ENCODE measurements around the gene UTP4.

The UTP4 gene

DNA sequence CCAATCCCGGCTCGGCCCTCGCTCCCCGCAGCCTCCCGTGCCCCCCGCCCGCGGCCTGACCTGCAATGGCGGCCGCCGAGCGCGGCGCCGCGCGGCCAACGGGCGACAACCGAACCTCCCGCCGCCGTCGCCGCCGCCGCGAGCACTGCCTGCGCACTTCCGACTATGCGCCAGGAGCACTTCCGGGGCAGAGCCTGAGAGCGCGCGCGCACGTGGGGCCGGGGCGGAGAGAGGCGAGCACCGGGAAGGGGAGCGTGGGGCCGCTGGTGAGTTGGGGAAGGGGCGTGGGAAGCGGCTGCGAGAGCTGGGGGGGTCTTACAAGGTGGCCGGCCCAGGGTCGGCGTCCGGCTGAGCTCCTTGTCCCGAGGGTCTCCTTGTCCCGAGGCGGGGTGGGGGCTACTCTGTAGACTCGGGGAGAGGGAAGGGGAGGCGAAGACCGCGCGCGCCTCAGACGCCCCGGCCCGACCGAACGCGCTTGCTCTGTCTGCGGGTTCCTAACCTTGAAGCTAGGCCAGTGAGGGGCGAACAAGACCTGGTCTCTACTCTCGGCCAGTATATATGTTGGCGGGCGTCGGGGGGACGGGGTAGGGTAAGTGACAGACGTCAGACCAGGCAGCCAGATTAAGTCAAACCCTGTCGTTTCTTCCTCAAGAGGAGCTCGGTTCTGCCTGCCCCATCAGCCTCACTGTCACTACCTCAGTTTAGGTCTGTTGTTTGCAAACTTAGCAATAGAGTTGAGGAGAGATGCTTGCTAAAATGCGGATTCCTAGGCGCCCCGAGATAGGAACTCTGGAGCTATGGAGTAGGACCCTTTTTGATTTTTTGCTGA lies at the start of gene UTP4, which contains the start of gene CHTF8:
Gene UTP4 (plus strand): TSS at position 226 of the 829 bp plus-strand sequence. CDS start 811 bp downstream, outside the sequence.
Gene CHTF8 (minus strand): TSS at position 165 of the 829 bp plus-strand sequence. CDS start 11,130 bp downstream, outside the sequence.
- DNase-seq (ENCODE audit: low read depth) = peak; percentile 41

DNA sequence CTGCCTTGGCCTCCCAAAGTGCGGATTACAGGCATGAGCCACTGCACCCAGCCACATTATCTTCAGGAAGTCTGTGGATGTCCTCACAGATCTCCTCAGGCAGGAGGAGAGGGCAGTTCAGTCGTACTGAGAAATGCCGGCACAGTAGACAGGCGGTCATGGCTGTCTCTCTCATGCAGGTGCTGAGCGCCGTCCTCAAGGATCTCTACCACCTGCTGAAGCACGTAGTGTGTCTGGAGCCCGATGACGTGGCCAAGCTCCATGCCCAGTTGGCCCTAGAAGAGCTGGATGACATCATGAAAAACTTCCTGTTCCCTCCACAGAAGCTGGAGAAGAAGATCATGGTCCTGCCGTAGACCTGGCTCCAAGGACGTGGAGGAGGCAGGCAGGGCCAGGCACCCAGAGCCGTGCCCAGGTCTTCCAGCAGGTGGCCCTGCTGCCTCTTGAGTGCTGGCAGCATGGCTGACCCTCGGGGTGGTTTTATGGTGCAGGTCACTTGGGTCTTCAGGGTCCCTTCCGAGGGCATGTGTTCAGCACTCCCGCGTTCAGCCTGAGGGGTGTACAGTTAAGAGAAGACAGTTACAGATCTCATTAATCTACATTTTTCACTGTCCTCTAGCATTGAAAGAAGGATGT lies 49.0 kb upstream of the UTP4 start:
- DNase-seq (ENCODE audit: low read depth) = no peak

DNA sequence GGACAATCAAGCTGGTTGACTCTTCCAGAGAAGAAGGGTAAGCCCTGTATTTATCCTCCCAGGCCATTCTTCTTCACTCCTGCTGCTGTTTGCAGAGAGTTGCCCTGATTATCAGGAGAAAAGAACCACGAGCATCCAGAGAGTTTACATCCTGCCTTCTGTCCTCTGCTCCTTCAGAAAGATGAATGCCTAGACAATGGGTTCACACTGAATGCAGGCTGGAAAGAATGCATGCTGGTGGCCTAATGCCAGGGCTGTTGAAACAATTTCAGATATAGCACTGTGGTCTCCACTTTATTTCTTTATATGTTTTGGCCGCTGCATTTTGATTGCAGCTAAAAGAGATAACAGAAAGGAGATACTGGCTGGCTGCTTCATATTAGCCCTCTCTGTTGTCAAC lies 48.2 kb upstream of the UTP4 start:
- no peak for DNase-seq (ENCODE audit: low read depth)

DNA sequence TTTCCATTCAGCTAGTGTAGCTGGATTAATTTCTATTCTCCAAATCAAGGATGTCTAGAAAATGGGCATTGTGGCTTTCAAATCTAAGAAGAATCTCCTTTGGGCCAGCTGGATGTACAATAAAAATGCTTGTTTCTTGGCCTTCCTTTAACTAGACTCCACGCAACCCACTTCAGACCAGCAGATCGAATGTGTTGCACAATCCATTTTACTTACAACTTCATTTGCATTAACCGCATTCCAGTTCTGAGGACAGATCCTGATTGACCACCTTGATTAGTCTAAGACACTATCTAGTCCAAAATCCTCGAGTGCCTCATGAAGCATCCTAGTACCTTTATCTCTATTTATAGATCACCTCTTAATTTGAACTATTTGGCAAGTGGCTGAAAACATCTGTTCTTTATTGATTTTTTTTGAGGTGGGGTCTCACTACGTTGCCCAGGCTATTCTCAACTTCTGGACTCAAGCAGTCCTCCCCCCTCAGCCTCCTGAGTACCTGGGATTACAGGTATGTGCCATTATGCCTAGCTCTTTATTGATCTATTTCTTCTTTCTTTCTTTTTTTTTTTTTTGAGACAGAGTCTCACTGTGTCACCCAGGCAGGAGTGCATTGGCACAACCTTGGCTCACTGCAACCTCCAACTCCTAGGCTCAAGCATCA lies 47.3 kb upstream of the UTP4 start:
- DNase-seq (ENCODE audit: low read depth) = no peak

DNA sequence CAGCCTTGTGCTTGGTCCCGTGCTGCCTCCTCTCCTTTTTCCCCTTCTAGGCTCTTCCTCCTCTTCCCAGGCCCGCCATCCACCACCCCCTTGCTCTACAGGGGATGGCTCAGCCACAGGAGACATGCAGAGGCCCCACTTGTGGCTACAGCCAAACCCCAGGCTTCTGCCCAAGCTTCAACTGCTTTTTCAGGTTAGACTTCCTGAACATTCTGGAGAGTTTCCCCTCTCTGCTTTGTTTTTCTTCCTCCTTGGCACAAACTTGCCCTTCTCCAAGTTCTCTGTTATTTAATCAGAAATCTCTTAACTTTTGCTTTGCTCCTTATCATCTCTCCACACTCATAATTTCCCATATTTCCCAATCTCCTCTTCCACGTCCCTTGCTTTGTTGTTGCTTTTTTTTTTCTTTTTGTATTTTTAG lies 45.3 kb upstream of the UTP4 start:
- DNase-seq (ENCODE audit: low read depth) = no peak

DNA sequence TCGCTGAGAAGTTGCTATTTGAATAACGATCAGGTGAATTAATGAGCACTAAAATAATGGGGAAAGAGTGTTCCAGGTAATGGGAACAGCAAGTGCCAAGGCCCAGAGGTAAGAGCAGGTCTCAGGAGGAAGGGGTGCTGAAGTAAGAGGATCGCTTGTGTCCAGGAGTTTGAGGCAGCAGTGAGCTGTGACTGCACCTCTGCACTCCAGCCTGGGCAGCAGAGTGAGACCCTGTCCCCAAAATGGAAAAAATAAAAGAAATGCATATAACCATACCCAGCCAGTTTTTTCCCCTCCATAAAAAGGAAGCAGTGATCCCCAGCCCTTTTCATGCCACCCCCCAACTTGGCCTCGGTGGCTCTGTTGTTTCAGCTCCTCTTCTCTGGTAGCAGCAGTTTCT lies 43.8 kb upstream of the UTP4 start:
- DNase-seq (ENCODE audit: low read depth) = no peak

DNA sequence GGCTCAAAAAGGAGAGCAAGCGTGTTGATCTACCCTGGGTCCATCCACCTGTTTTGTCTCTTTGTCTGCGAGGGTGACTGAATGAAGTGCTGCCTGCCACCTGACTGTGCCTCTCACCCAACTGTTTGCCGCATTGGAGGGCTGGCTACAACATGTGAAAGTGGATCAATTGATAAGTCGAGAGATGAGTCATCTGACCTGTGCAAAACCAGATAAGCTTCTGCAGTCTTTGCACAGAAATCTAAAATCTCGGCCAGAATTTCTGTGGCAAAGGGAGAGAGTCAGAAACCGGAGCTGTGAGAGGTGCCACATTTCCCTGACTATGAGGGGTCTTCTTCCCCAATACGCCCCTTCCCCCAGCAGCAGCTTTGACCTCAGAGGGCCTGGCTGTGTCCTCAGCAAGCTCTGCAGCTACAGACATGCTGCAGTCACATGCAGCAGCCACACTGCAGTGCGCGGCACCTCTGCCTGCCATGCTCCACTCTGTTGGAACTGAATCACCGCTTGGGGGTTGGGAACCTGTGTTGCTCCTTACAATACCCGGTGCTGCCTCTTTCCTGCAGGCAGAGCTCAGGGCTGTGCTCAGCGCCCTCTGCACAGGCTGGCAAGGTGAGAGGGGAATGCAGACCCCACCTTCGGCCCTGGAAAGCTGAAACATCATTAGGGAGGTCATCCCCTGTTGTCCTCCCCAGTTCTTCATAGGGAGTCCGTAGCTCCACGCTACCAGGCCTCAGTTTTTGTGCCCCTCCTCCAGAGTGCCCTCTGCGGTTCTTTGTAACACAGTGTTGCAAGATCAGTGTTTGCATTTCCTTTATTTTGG lies 43.1 kb upstream of the UTP4 start:
- DNase-seq (ENCODE audit: low read depth) = no peak

DNA sequence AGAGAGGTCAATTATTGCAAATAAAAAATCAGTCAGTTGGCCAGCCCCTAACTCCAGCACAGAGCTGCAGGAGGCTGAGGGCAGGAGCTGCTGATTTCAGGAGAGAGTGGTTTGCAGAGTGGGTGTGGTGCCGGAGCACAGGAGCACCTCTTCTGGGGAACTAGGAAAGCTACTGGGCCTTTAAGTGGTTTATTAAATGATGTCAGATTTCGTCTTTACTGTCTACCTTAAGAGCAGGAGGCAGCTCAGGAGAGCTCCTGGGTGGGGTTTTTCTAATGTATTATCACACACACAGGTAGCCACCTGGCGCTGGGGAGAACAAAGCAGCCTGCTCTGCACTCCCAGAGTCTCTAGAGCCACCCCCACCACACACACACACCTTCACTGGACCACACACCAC lies 38.5 kb upstream of the UTP4 start:
- DNase-seq (ENCODE audit: low read depth) = no peak

DNA sequence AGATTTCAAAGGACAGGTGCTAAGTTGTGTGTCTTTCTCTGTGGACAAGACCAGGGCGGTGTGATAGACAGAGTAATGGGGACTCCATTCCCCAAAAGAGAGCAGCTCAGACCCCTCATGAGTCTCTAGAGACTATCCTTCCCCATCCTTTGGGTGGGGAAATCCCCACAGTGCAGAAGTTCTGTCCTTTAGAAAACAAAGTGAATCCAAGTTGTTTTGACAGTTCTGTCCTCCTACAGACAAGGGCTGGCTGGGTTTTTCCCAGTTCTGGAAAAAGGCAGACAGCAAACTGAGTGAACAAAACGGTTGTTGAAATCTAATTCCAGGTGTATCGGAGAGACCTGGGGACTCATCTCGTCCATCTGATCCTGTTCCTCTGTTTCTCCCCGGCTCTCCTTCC lies 37.9 kb upstream of the UTP4 start:
- DNase-seq (ENCODE audit: low read depth) = no peak

DNA sequence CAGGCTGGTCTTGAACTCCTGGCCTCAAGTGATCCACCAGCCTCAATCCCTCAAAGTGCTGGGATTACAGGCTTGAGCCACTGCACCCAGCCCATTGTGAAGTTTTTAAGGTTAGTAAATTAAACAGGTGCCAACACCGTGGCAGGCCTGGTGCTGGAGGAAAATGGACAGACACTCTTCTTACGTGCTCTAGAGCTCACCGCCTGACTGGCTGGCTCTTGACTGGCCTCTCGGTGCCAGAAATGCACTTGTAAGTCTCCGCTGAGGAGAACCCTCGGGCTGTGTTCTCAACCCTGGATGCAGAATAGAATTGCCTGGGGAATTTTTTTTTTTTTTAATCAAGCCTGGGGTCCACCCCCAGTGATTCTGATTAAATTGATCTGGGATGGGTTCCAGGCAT lies 37.3 kb upstream of the UTP4 start:
- no peak for DNase-seq (ENCODE audit: low read depth)

DNA sequence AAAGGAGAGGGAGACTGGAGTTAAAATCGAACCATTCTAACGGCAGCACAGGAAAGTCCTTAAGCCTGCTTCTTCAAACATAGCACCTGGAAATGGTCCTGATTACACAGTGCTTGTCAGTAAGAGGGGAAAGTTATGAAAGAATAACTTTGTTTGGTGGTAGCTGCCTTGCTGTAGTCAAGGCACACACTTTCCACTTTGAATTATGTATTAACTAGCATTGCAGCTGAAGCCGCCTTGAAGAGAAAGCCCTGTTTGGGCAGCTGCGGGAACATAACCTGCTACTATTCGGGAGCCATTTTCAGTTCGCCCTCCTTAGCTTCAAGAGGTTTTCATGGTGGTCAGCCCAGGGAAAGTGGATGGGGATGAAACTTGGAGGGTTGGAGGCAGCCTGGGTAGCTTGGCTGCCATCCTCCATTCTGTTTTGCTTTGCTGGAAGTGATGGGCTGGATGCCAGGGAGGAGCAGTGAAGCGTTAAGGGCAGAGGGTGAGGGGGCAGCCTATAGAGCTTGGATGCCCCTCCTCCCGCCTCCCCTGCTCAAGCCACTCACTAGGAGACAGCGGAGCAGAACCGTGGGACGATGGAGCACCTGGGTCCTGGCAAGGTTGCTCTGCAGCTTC lies 32.3 kb upstream of the UTP4 start:
- DNase-seq (ENCODE audit: low read depth) = no peak

DNA sequence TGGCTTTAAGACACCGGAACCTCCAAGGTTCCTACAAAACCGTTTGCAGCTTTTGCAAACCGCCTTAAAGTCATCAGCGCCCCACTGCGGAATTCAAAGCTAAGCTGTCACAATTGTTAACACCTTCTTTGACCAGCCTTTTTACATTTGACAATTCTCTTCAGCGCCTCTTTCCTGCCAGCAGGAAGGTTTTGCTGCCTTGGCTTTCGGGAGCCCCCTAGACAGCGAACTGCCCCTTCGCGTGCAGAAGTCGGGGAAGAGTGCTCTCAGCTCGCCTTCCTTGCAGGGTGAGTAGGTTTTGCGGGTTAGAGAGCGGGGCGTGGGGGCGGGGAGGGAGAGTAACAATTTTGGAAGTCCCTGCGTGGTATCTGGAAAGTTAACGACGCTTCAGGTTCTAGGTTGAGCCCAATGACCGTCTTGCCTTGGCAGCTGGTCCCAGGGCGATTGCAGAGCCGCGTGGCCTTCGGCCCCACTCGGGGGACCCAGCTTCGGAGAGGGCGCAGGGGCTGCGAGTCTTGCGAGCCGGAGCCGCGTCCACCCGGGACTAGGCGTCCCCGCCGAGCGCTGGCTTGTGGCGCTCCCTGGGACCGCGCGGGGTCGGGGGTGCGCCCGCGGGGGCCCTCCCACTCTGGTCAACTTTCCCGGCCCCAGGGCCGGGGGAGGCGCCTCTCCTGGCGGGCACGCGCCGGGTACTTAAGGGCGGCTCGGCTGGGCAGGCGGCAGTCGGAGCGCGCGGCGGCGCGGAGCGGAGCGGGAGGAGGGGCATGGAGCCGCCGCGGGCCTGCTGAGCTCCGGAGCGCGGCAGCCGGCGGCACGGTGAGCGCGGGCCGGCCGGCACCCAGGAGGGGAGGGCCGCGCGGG lies 26.7 kb upstream of the UTP4 start, which contains the start of gene HAS3:
Gene HAS3 (plus strand): TSS at position 153 of the 861 bp plus-strand sequence. CDS start 3,743 bp downstream, outside the sequence.
- peak; percentile 11 for DNase-seq (ENCODE audit: low read depth)

DNA sequence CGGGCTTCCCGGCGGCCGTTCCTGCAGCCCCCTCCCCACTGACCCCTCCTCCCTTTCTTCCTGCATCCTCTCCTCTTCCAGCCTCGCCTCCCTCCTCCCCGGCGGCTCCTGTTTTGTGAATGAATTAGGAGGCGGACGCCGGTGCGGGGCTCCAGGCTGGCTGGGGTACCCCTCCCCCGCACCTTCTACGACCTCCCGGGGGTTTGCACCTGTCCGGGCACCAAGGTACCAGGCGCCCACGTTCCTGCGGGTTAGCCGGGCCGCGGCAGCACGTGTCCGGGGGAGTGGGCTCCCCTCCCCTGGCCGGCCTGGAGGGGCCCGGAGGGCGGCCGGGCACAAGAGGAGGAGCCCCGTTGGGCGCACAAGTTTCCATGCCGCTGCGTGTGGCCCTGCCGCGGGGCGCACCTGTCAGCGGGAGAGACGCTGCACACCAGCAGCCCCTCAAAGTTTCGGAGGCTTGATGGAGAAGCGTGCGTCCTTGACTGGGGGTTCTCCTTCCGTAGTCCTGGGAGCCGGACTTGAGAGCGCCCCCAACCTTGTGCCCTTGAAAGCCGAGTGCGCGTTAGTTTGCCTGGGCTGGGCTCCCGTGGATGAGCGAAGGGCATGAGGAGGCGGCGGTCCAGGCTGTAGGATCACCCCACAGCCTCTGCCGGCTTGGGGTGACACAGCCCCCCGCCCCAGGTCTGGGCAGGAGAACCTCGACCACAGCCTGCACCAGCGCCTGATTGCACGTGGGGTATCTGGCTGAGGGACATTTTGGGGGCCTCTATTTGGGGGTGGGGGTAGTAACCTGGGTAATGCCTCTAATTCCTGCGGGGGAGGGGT lies 25.7 kb upstream of the UTP4 start:
- no peak for DNase-seq (ENCODE audit: low read depth)

DNA sequence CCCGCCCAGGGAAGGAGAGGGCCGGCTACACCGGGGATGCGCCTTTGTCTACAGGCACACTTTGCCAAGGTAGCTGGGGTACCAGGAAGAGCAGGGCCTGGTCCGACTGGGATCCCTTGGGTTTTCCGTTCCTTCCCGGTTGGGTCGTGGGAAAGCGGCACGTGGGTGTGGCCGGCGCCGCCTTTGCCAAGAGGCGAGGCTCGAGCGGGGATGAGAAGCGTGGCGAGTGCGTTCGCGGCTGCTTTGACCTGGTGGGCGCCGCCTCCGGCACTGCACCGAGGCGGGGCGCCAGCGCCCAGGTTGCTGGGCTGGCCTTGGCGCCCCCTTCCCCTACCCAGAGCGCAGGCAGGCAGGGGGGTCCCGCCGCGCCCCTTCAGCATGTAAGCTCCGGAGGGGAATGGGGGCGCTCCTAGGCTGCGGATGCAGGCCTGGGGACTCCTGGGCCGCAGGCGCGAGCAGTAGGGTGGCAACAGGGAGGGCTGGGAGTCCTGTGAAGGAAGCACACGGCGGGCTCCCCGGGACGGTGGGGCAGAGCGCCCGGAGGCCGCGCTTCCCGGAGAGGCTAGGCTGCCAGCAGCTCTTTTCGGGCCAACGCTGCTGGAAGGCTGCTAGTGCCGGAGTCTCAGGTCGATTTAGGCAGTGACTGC lies 25.0 kb upstream of the UTP4 start:
- DNase-seq (ENCODE audit: low read depth) = no peak

DNA sequence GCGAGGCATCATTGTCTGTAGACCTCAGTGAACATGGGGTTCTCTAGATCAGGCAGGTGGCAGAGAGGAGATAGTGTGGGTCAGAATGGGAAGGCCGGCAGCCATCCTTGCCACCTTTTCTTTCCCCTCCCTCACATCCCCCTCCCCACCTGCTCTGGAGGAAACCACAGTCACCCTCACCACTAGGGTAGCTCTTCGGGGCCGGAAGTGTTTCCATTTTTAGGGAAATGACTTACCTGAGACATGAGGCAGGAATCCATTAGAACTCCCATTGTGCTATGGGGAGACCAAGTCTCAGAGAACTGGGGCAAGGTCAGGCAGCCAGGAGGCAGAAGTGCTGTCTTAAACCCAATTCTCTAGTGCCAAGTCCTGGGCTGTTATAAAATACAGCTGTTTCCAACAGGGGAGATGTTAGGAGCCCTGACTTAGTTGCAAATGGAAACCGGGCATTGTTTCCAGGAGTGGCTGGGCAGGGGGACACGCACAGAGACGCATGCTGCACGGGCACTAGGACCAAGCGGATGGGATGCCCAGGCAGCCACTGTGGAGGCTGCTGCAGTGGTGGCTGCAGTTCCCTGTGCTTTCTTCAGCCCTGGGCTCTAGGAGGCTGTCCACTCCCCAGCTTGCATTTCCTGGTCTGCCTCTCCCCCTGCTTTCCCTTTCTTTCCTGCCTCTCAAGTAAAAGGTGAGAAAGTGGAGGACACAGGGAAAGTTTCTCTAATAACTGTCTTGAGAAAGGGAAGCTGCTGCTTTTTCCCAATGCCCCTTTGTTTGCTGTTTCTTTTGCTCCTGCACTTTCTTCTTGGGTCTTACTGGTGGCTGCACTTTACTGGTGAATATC lies 24.2 kb upstream of the UTP4 start:
- no peak for DNase-seq (ENCODE audit: low read depth)

DNA sequence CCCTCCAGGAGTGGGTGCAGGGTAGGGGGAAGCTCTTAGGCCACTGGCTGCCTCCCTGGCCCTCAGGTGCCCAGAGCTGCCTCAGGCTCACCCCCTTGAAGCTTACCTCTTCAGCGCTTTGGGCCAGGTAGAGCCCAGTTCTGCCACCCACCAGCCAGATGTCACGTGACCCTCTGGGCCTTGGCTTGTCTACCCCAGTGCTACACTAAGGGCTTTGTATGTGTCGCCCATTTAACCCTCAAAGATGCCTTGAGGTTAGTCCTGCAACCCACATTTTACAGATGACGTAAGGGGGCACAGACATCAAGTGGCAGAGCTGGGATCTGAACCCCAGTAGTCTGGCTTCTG lies 23.6 kb upstream of the UTP4 start:
- DNase-seq (ENCODE audit: low read depth) = no peak

DNA sequence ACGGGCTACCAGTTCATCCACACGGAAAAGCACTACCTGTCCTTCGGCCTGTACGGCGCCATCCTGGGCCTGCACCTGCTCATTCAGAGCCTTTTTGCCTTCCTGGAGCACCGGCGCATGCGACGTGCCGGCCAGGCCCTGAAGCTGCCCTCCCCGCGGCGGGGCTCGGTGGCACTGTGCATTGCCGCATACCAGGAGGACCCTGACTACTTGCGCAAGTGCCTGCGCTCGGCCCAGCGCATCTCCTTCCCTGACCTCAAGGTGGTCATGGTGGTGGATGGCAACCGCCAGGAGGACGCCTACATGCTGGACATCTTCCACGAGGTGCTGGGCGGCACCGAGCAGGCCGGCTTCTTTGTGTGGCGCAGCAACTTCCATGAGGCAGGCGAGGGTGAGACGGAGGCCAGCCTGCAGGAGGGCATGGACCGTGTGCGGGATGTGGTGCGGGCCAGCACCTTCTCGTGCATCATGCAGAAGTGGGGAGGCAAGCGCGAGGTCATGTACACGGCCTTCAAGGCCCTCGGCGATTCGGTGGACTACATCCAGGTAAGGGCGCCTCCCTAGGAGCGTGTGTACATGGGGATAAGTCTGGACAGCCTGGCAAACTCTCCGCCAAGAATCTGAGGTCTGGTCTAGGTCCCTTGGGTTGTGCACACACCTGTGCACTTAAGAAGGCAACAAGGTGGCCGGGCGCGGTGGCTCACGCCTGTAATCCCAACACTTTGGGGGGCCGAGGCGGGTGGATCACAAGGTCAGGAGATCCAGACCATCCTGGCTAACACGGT lies 22.8 kb upstream of the UTP4 start:
- no peak for DNase-seq (ENCODE audit: low read depth)
